ENCODE results near the gene SLC25A21. TPM values are rescaled to one million over a fixed set of nuclear protein-coding genes. Genes with fewer than 3 reads are reported as not detected.

Gene SLC25A21
- total RNA-seq, 1 experiment from 2014 or later = 2.1 TPM

GRCh38 chr14:36946872-36947271 is 225.5 kb downstream of the SLC25A21 start:
- no peak overlapping the region for H3K27ac ChIP-seq (ENCODE audit: low read length)
- no peaks in the 10 kb centered on the region for H3K27me3 ChIP-seq (ENCODE audit: control insufficient read depth, insufficient read depth, low read length)
- ChIA-PET POLR2A (no interaction called here), CTCF (no interaction called here)
- ATAC-seq (no peak), DNase-seq (ENCODE audit: low read depth, low spot score) (no peak)
- TF ChIP-seq TCF7L2 (IDR thresholded peaks at IDR 0.05; ENCODE audit: low read depth, low read length) (no peak), POLR2AphosphoS5 (IDR thresholded peaks at IDR 0.05; ENCODE audit: low read depth, low read length) (no peak), SIN3A (IDR thresholded peaks at IDR 0.05; ENCODE audit: borderline replicate concordance, insufficient read depth, low read depth, low read length) (no peak), REST (IDR thresholded peaks at IDR 0.05; ENCODE audit: insufficient read depth in 1 of 2, low read depth in 2 of 2, low read length in 1 of 2) (no peak), CTCF (IDR thresholded peaks at IDR 0.05) (no peak)
- in situ Hi-C loops (cut with HindIII; ENCODE audit: low pct_unique_long_range_greater_than_20kb, low sequenced_read_pairs) = no loop called here
- no peak overlapping the region for H3K4me3 ChIP-seq (ENCODE audit: low read depth in 2 of 2, low read length in 2 of 2)
- BruUV-seq (replicated peaks) = no TSS peak
- H3K36me3 ChIP-seq (ENCODE audit: control insufficient read depth, insufficient read depth, low read length) = no peaks in the 10 kb centered on the region
- H3K9me3 ChIP-seq (ENCODE audit: control insufficient read depth, insufficient read depth, low read depth, low read length) = no peaks in the 10 kb centered on the region
- H3K4me1 ChIP-seq (ENCODE audit: control insufficient read depth, insufficient read depth, low read length) = no peaks in the 10 kb centered on the region
- intact Hi-C loops (cut with micrococcal nuclease; ENCODE audit: unreplicated experiment) = loop anchor here (10.0 kb wide), 1 partner anchor 198 kb away; no protein-coding TSS in a partner anchor

- in situ Hi-C loops (cut with HindIII; ENCODE audit: low pct_unique_long_range_greater_than_20kb, low sequenced_read_pairs) = no loop called here
- no peaks in the 10 kb centered on the region for H3K9me3 ChIP-seq (ENCODE audit: control insufficient read depth, insufficient read depth, low read depth, low read length)
- no peak overlapping the region for H3K4me3 ChIP-seq (ENCODE audit: low read depth in 2 of 2, low read length in 2 of 2)
- POLR2A ChIA-PET = no interaction called here
- no peak for DNase-seq (ENCODE audit: low read depth, low spot score)
- no peaks in the 10 kb centered on the region for H3K36me3 ChIP-seq (ENCODE audit: control insufficient read depth, insufficient read depth, low read length)
- no peak overlapping the region for H3K27ac ChIP-seq (ENCODE audit: low read length)
- H3K4me1 ChIP-seq (ENCODE audit: control insufficient read depth, insufficient read depth, low read length) = no peaks in the 10 kb centered on the region
- intact Hi-C loops (cut with micrococcal nuclease; ENCODE audit: unreplicated experiment) = loop anchor here (10.0 kb wide), 1 partner anchor 200 kb away; no protein-coding TSS in a partner anchor
- BruUV-seq (replicated peaks) = no TSS peak
- CTCF ChIA-PET = interaction anchor here (0.6 kb wide), 1 partner anchor 190 kb away, joined by 4 read pairs; no protein-coding TSS in a partner anchor
- TF ChIP-seq REST (IDR thresholded peaks at IDR 0.05; ENCODE audit: insufficient read depth in 1 of 2, low read depth in 2 of 2, low read length in 1 of 2) (no peak), SIN3A (IDR thresholded peaks at IDR 0.05; ENCODE audit: borderline replicate concordance, insufficient read depth, low read depth, low read length) (no peak), TCF7L2 (IDR thresholded peaks at IDR 0.05; ENCODE audit: low read depth, low read length) (no peak), POLR2AphosphoS5 (IDR thresholded peaks at IDR 0.05; ENCODE audit: low read depth, low read length) (no peak), CTCF (IDR thresholded peaks at IDR 0.05) (no peak)
- H3K27me3 ChIP-seq (ENCODE audit: control insufficient read depth, insufficient read depth, low read length) = no peaks in the 10 kb centered on the region
- no peak for ATAC-seq
Measured at GRCh38 chr14:36944307-36945010, 227.9 kb downstream of the SLC25A21 start.
